DOHH2 (cell line): ENCODE measurements around the gene ARMC8.
"Not testable (repeated sequence)": the region's sequence is repeated elsewhere in the genome, so short reads cannot be mapped to it uniquely, and the experiment has no call there.

Source experiments
- H3F3A ChIP-seq: fragments of 200-600 bp; sonication (generic), shearing (Covaris generic); 2 replicates; pipeline ENCODE4 v1.6.0; 2016; ENCODE audit warnings: antibody characterized with exemption, mild to moderate bottlenecking; ENCODE audit not compliant: control insufficient read depth, insufficient read depth
- H3K27ac ChIP-seq: fragments of 200-600 bp; sonication (generic); 2 replicates; pipeline ENCODE4 v1.5.1; 2014; ENCODE audit warnings: low read depth, mild to moderate bottlenecking, low read length, moderate library complexity
- H3K27me3 ChIP-seq: fragments of 200-600 bp; sonication (generic); 2 replicates; pipeline ENCODE4 v1.6.1; 2014; ENCODE audit warnings: mild to moderate bottlenecking, low read length, mixed read lengths; ENCODE audit not compliant: control insufficient read depth
- H3K36me3 ChIP-seq: fragments of 200-600 bp; sonication (generic); 2 replicates; pipeline ENCODE4 v1.6.1; 2014; ENCODE audit warnings: mild to moderate bottlenecking, low read length, moderate library complexity, mixed read lengths; ENCODE audit not compliant: control insufficient read depth
- H3K4me1 ChIP-seq: fragments of 200-600 bp; sonication (generic); 2 replicates; pipeline ENCODE4 v1.6.1; 2014; ENCODE audit warnings: mild to moderate bottlenecking, low read length, mixed read lengths; ENCODE audit not compliant: control insufficient read depth
- H3K4me2 ChIP-seq: fragments of 200-600 bp; sonication (generic); 2 replicates; pipeline ENCODE4 v1.6.0; 2014; ENCODE audit warnings: mild to moderate bottlenecking, low read length, moderate library complexity
- H3K4me3 ChIP-seq: fragments of 200-600 bp; sonication (generic); 2 replicates; pipeline ENCODE4 v1.5.1; 2014; ENCODE audit warnings: mild to moderate bottlenecking, low read length, mixed read lengths
- H3K79me2 ChIP-seq: fragments of 200-600 bp; sonication (generic); 2 replicates; pipeline ENCODE4 v1.6.1; 2014; ENCODE audit warnings: mild to moderate bottlenecking, low read length, mixed read lengths; ENCODE audit not compliant: control insufficient read depth
- H3K9me2 ChIP-seq: fragments of 200-600 bp; sonication (generic); replicated peaks from 2 replicates; pipeline ENCODE4 v1.6.1; 2014; ENCODE audit warnings: mild to moderate bottlenecking, low read length, mixed read lengths; ENCODE audit not compliant: control insufficient read depth
- H3K9me3 ChIP-seq: fragments of 200-600 bp; sonication (generic); 2 replicates; pipeline ENCODE4 v1.6.1; 2014; ENCODE audit warnings: antibody characterized with exemption, low read length, mixed read lengths; ENCODE audit not compliant: control insufficient read depth, insufficient read depth
- H4K20me1 ChIP-seq: fragments of 200-600 bp; sonication (generic); 2 replicates; pipeline ENCODE4 v1.6.0; 2014; ENCODE audit warnings: low read depth, mild to moderate bottlenecking, antibody characterized with exemption, low read length, moderate library complexity; ENCODE audit not compliant: control insufficient read depth, insufficient read depth
- CTCF ChIP-seq: fragments of 200-600 bp; sonication (generic); IDR thresholded peaks from one replicate; pipeline ENCODE4 v1.5.1; 2014; ENCODE audit warnings: antibody characterized with exemption, mild to moderate bottlenecking, low read depth, low read length; ENCODE audit not compliant: poor library complexity, severe bottlenecking
- EZH2phosphoT487 ChIP-seq: fragments of 200-600 bp; sonication (generic); IDR thresholded peaks from 2 replicates; pipeline ENCODE4 v1.6.1; 2017; ENCODE audit warnings: borderline replicate concordance, mild to moderate bottlenecking, antibody characterized with exemption, low read length, moderate library complexity, mixed read lengths

ARMC8 gene

GRCh38 chr3:138140940-138141339, 46.2 kb upstream of the ARMC8 start:
- Histone ChIP-seq H3K4me3 (no peak overlapping the region), H3F3A (no peaks in the 10 kb centered on the region), H3K27me3 (peaks cover 5% of the 10 kb centered on the region), H3K36me3 (no peaks in the 10 kb centered on the region), H3K9me3 (no peaks in the 10 kb centered on the region), H3K9me2 (no peaks in the 10 kb centered on the region), H3K4me2 (no peak overlapping the region), H3K79me2 (no peaks in the 10 kb centered on the region), H3K4me1 (no peaks in the 10 kb centered on the region), H4K20me1 (no peaks in the 10 kb centered on the region), H3K27ac (no peak overlapping the region)
- TF ChIP-seq EZH2phosphoT487, result no peak
- no peak for TF ChIP-seq CTCF

GRCh38 chr3:138142181-138142580, 44.9 kb upstream of the ARMC8 start:
- not testable (repeated sequence) for H3K27ac ChIP-seq, H3K27me3 ChIP-seq, H3K36me3 ChIP-seq, H3K4me1 ChIP-seq, H3K9me2 ChIP-seq, H3K4me3 ChIP-seq, H3F3A ChIP-seq, H3K9me3 ChIP-seq, H4K20me1 ChIP-seq, H3K79me2 ChIP-seq, H3K4me2 ChIP-seq

GRCh38 chr3:138148503-138148902, 38.6 kb upstream of the ARMC8 start:
- no peaks in the 10 kb centered on the region for H3K9me2 ChIP-seq
- H3K79me2 ChIP-seq, result no peaks in the 10 kb centered on the region
- H3F3A ChIP-seq, result no peaks in the 10 kb centered on the region
- H3K36me3 ChIP-seq, result no peaks in the 10 kb centered on the region
- TF ChIP-seq CTCF (no peak), EZH2phosphoT487 (no peak)
- no peak overlapping the region for H3K27ac ChIP-seq
- no peaks in the 10 kb centered on the region for H3K4me1 ChIP-seq
- H3K4me3 ChIP-seq, result no peak overlapping the region
- no peaks in the 10 kb centered on the region for H3K9me3 ChIP-seq
- H3K4me2 ChIP-seq, result no peak overlapping the region
- H4K20me1 ChIP-seq, result no peaks in the 10 kb centered on the region
- no peaks in the 10 kb centered on the region for H3K27me3 ChIP-seq

GRCh38 chr3:138154534-138154933, 32.6 kb upstream of the ARMC8 start:
- Histone ChIP-seq H3K4me3 (no peak overlapping the region), H3F3A (no peaks in the 10 kb centered on the region), H3K4me2 (no peak overlapping the region), H3K79me2 (no peaks in the 10 kb centered on the region), H3K9me3 (peaks cover 4% of the 10 kb centered on the region; the same call in 1 of the 2 replicates), H3K27me3 (no peaks in the 10 kb centered on the region), H3K9me2 (no peaks in the 10 kb centered on the region), H4K20me1 (no peaks in the 10 kb centered on the region), H3K4me1 (no peaks in the 10 kb centered on the region), H3K36me3 (no peaks in the 10 kb centered on the region), H3K27ac (no peak overlapping the region)
- TF ChIP-seq CTCF (no peak), EZH2phosphoT487 (no peak)
